ENCODE data around the gene NCS1.

GRCh38 chr9:130149654-130150286, 22.4 kb upstream of the NCS1 start:
- TF ChIP-seq CTCF (IDR thresholded peaks at IDR 0.05) (no peak), POLR2A (IDR thresholded peaks at IDR 0.05; ENCODE audit: low read depth) (no peak), EP300 (IDR thresholded peaks at IDR 0.05) (no peak)

Data from esophagus muscularis mucosa (tissue), 4 donors.